ENCODE data around the gene GALNT1.

GRCh38 chr18:35603008-35603407 lies 21.5 kb downstream of the GALNT1 start:
- TF ChIP-seq POLR2AphosphoS5 (IDR thresholded peaks at IDR 0.05), result no peak
- TF ChIP-seq, protein P1, sequence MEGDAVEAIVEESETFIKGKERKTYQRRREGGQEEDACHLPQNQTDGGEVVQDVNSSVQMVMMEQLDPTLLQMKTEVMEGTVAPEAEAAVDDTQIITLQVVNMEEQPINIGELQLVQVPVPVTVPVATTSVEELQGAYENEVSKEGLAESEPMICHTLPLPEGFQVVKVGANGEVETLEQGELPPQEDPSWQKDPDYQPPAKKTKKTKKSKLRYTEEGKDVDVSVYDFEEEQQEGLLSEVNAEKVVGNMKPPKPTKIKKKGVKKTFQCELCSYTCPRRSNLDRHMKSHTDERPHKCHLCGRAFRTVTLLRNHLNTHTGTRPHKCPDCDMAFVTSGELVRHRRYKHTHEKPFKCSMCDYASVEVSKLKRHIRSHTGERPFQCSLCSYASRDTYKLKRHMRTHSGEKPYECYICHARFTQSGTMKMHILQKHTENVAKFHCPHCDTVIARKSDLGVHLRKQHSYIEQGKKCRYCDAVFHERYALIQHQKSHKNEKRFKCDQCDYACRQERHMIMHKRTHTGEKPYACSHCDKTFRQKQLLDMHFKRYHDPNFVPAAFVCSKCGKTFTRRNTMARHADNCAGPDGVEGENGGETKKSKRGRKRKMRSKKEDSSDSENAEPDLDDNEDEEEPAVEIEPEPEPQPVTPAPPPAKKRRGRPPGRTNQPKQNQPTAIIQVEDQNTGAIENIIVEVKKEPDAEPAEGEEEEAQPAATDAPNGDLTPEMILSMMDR (IDR thresholded peaks at IDR 0.05), result no peak
- no peak for TF ChIP-seq EP300 (IDR thresholded peaks at IDR 0.05)
- TF ChIP-seq POLR2A (IDR thresholded peaks at IDR 0.05), result no peak

Data from gastroesophageal sphincter (tissue), 3 donors.